HG03432 (cell line): ENCODE results near the gene TNFRSF14.

Experiments used
- ATAC-seq: cut with Tn5 transposase; IDR thresholded peaks from one replicate; pipeline ENCODE4 v1.9.1; 2021; ENCODE audit warnings: mild to moderate bottlenecking, moderate library complexity; ENCODE audit not compliant: unreplicated experiment

The TNFRSF14 gene

GRCh38 chr1:2523191-2523890, 32.8 kb upstream of the TNFRSF14 start:
- no peak for ATAC-seq

GRCh38 chr1:2523891-2524609, 32.1 kb upstream of the TNFRSF14 start:
- no peak for ATAC-seq

- ATAC-seq = no peak
Measured at GRCh38 chr1:2525572-2525919, 30.6 kb upstream of the TNFRSF14 start.

- ATAC-seq = peak; percentile 81
Measured at GRCh38 chr1:2525920-2526823, 30.0 kb upstream of the TNFRSF14 start, which contains the start of gene PANK4. TSS of gene PANK4 (minus strand) at chr1:2526596. CDS start at chr1:2526587, 9 bp downstream.

GRCh38 chr1:2526824-2527555, 29.2 kb upstream of the TNFRSF14 start:
- ATAC-seq = peak; percentile 29

- no peak for ATAC-seq
Measured at GRCh38 chr1:2527556-2527860, 28.7 kb upstream of the TNFRSF14 start.

- ATAC-seq = no peak
Measured at GRCh38 chr1:2528016-2528415, 28.2 kb upstream of the TNFRSF14 start.

- ATAC-seq = no peak
Measured at GRCh38 chr1:2528611-2528965, 27.6 kb upstream of the TNFRSF14 start.

- ATAC-seq = no peak
Measured at GRCh38 chr1:2528966-2529783, 27.0 kb upstream of the TNFRSF14 start.

GRCh38 chr1:2529784-2530512, 26.2 kb upstream of the TNFRSF14 start, which contains the start of gene HES5:
TSS of gene HES5 (minus strand) at chr1:2530263. CDS start at chr1:2530164, 99 bp downstream.
- no peak for ATAC-seq

- ATAC-seq = no peak
Measured at GRCh38 chr1:2530513-2531361, 25.4 kb upstream of the TNFRSF14 start.

GRCh38 chr1:2532485-2533160, 23.5 kb upstream of the TNFRSF14 start:
- ATAC-seq = no peak

GRCh38 chr1:2533365-2533764, 22.8 kb upstream of the TNFRSF14 start:
- ATAC-seq = no peak

- ATAC-seq = no peak
Measured at GRCh38 chr1:2534315-2534686, 21.9 kb upstream of the TNFRSF14 start.

- no peak for ATAC-seq
Measured at GRCh38 chr1:2534687-2535441, 21.3 kb upstream of the TNFRSF14 start.

- no peak for ATAC-seq
Measured at GRCh38 chr1:2535455-2535854, 20.7 kb upstream of the TNFRSF14 start.

GRCh38 chr1:2535981-2536380, 20.2 kb upstream of the TNFRSF14 start:
- no peak for ATAC-seq
